B cell (primary cell): Measurements from ENCODE around the gene RNF26.

ENCODE experiments used
- EZH2 ChIP-seq: IDR thresholded peaks from 2 replicates; pipeline ENCODE4 v1.6.1; 2012; ENCODE audit warnings: borderline replicate concordance, low read depth, mild to moderate bottlenecking, moderate library complexity, low read length; ENCODE audit not compliant: insufficient read depth, poor library complexity, severe bottlenecking
- TF ChIP-seq, protein P1 (sequence below): fragments of 200-600 bp; IDR thresholded peaks from one replicate; pipeline ENCODE4 v1.8.0; 2022; ENCODE audit warnings: antibody characterized with exemption, mild to moderate bottlenecking

GRCh38 chr11:119315131-119316015 is 19.0 kb upstream of the RNF26 start:
- TF ChIP-seq, protein P1, sequence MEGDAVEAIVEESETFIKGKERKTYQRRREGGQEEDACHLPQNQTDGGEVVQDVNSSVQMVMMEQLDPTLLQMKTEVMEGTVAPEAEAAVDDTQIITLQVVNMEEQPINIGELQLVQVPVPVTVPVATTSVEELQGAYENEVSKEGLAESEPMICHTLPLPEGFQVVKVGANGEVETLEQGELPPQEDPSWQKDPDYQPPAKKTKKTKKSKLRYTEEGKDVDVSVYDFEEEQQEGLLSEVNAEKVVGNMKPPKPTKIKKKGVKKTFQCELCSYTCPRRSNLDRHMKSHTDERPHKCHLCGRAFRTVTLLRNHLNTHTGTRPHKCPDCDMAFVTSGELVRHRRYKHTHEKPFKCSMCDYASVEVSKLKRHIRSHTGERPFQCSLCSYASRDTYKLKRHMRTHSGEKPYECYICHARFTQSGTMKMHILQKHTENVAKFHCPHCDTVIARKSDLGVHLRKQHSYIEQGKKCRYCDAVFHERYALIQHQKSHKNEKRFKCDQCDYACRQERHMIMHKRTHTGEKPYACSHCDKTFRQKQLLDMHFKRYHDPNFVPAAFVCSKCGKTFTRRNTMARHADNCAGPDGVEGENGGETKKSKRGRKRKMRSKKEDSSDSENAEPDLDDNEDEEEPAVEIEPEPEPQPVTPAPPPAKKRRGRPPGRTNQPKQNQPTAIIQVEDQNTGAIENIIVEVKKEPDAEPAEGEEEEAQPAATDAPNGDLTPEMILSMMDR: peak; percentile 25
- no peak for TF ChIP-seq EZH2
